K562 (cell line): ENCODE data around the gene IPO11. TPM values are rescaled to one million over a fixed set of nuclear protein-coding genes. Genes with fewer than 3 reads are reported as not detected.
A peak's percentile ranks its signal among the peaks of the same experiment; 100 is the strongest.

Experiments
- ARNT ChIP-seq, 2 experiments: fragments of 450-650 bp; IDR thresholded peaks; 2 replicates each; pipeline ENCODE4 v1.6.1; 2016; ENCODE audit warnings: mild to moderate bottlenecking in 1 of 2
- CBX8 ChIP-seq: fragments of 200-600 bp; sonication (generic); IDR thresholded peaks from 2 replicates; pipeline ENCODE4 v1.6.1; 2012; ENCODE audit warnings: borderline replicate concordance, mixed run types, low read depth, mild to moderate bottlenecking, moderate library complexity, mixed read lengths, low read length, control low read depth, inconsistent platforms; ENCODE audit not compliant: poor library complexity, severe bottlenecking; ENCODE audit errors: extremely low read depth
- CHD1 ChIP-seq: fragments of 200-600 bp; sonication (generic); IDR thresholded peaks from one replicate; pipeline ENCODE4 v1.6.1; 2012; ENCODE audit warnings: mild to moderate bottlenecking, moderate library complexity, low read length, inconsistent platforms
- CREM ChIP-seq: IDR thresholded peaks from 2 replicates; pipeline ENCODE4 v1.6.1; 2014; ENCODE audit warnings: antibody characterized with exemption, low read depth
- CTBP1 ChIP-seq: fragments of 450-650 bp; IDR thresholded peaks from 2 replicates; pipeline ENCODE4 v1.6.1; 2016; ENCODE audit warnings: borderline replicate concordance
- CUX1 ChIP-seq: fragments of 200-800 bp; sonication (Bioruptor generic); IDR thresholded peaks from 2 replicates; pipeline ENCODE4 v1.6.1; 2016; ENCODE audit warnings: missing genetic modification characterization, missing compliant biosample characterization
- E2F3 ChIP-seq: fragments of 250-450 bp; sonication (Bioruptor Pico); IDR thresholded peaks from 2 replicates; pipeline ENCODE4 v1.4.0; 2020; ENCODE audit warnings: mild to moderate bottlenecking
- ETV1 ChIP-seq: fragments of 450-650 bp; conservative IDR thresholded peaks from 2 replicates; pipeline ENCODE4 v1.6.1; 2016; ENCODE audit warnings: missing genetic modification characterization, control low read depth, low read depth, missing compliant biosample characterization
- KAT8 ChIP-seq: fragments of 450-650 bp; IDR thresholded peaks from 2 replicates; pipeline ENCODE4 v1.6.1; 2016; ENCODE audit warnings: low read depth, mild to moderate bottlenecking
- SMAD1 ChIP-seq: fragments of 150-350 bp; IDR thresholded peaks from 2 replicates; pipeline ENCODE4 v1.6.1; 2014; ENCODE audit warnings: low read length, low read depth; ENCODE audit not compliant: partially characterized antibody
- SMAD3 ChIP-seq: fragments of 450-650 bp; formaldehyde crosslinking; conservative IDR thresholded peaks from 2 replicates; pipeline ENCODE4 v1.4.0; 2020; ENCODE audit warnings: mild to moderate bottlenecking
- SMARCE1 ChIP-seq: fragments of 450-650 bp; IDR thresholded peaks from 2 replicates; pipeline ENCODE4 v1.7.1; 2016; ENCODE audit warnings: mild to moderate bottlenecking
- SRSF1 ChIP-seq: fragments of 200-400 bp; formaldehyde crosslinking; IDR thresholded peaks from 2 replicates; pipeline ENCODE4 v1.6.1; 2017; ENCODE audit warnings: mild to moderate bottlenecking, low read depth, low read length, moderate library complexity
- STAT5A ChIP-seq: IDR thresholded peaks from 2 replicates; pipeline ENCODE4 v1.6.1; 2012; ENCODE audit warnings: low read length, inconsistent platforms, borderline replicate concordance
- TBL1XR1 ChIP-seq, 2 experiments: IDR thresholded peaks; 2 replicates each; pipeline ENCODE4 v1.6.1; 2012; ENCODE audit warnings: improper control_type of control experiment in 2 of 2, low read length in 2 of 2, mild to moderate bottlenecking in 1 of 2
- ZBED1 ChIP-seq: IDR thresholded peaks from 2 replicates; pipeline ENCODE4 v1.6.1; 2014
- ZNF224 ChIP-seq: sonication (generic); formaldehyde crosslinking; IDR thresholded peaks from 2 replicates; pipeline ENCODE4 v1.8.0; 2022; ENCODE audit warnings: mild to moderate bottlenecking, missing genetic modification reagents
- ZNF384 ChIP-seq: IDR thresholded peaks from 2 replicates; pipeline ENCODE4 v1.6.1; 2012; ENCODE audit warnings: low read depth, low read length, improper control_type of control experiment
- ZNF583 ChIP-seq: fragments of 250-450 bp; sonication (Bioruptor Pico); IDR thresholded peaks from 2 replicates; pipeline ENCODE4 v1.4.0; 2020
- polyA plus RNA-seq, 8 experiments: library from polyadenylated mRNA; depleted of rRNA in 4 of 8; stranded (reverse) in 5 of 8; unstranded in 3 of 8; fragments of >200 nt; fragmentation: Nextera tagmentation in 2 of 8; fragmentation: Illumina TruSeq in 1 of 8; extraction: Ambion mirVana in 2 of 8; extraction: Trizol in 1 of 8; gene quantifications; 2 replicates each; pipeline versions ENCODE4 v1.2.1 to v1.2.3, GENCODE V29; 2011 to 2014; ENCODE audit warnings: inconsistent platforms in 1 of 8, missing spikeins in 1 of 8
- total RNA-seq, 7 experiments: library from RNA; depleted of rRNA in 6 of 7; stranded (reverse); fragments of >200 nt in 6 of 7; fragmentation: Illumina TruSeq in 2 of 7; extraction: Trizol in 2 of 7; gene quantifications; 2 replicates each; pipeline versions ENCODE4 v1.2.1 to v1.2.3, GENCODE V29; 2011 to 2021; ENCODE audit warnings: low replicate concordance in 1 of 7
- TF ChIP-seq, protein P1 (sequence below), 2 experiments: IDR thresholded peaks in 1 of 2; conservative IDR thresholded peaks in 1 of 2; 2 replicates each; pipeline ENCODE4 v1.6.1; 2016; ENCODE audit warnings: low read depth in 2 of 2, mild to moderate bottlenecking in 1 of 2, missing compliant biosample characterization in 1 of 2, missing genetic modification characterization in 1 of 2, moderate library complexity in 1 of 2
- TF ChIP-seq, protein P2 (sequence below): fragments of 250-450 bp; sonication (Bioruptor Pico); IDR thresholded peaks from 2 replicates; pipeline ENCODE4 v1.9.0; 2021; ENCODE audit warnings: mild to moderate bottlenecking

IPO11 gene
- total and polyA plus RNA-seq, 9 of the 15 experiments (the other 6 are each of a cell fraction or from before 2014, with no cell fraction given), result 38.7 to 96.0 (median 70.9) TPM

DNA sequence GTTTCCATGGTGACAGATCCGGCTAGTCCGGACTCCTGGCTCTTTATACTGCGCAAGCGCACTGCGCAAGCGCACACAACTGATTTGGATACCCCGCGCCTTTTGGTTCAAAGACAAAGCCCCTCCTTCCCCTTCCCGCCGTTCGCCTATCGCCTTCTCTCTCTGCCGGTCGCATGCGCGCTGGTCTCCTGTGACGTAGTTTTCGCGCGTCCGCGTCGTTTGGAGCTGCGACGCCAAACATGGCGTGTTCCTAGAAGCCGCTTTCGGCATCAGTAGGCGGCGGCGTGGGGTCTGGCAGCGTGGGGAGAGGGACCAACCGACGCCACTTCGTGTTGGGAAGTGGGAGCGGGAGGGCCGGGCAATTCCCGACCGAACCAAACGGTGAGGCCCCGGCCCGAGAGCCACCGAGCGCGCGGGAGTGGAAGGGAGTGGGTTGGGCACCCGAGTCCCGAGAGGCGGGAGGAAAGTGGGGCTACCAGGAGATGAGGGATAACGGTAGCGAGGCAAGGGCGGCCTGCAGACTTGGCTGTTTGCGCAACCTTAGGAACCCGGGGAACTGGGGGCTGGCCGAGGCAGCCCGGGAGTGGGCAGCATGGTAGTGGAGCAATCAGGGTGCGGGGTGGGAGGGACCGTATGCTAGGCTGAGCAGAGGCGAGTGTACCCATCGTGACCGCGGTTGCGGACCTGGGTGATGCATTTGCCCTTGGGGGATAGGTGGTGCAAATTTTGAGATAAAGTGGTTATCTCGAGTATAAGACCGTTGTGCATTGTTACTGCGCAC lies at the start of gene IPO11 (continued):
- TF ChIP-seq CUX1 (CRISPR knock-in tag) (no peak), STAT5A (no peak), SMARCE1 (no peak), TBL1XR1 (IDR thresholded peaks at IDR 0.05; ENCODE audit: low read length in 2 of 2) (peak; percentile 32 to 98; a peak in 2 of 4 replicates), CHD1 (no peak), ZNF224 (CRISPR knock-in tag) (no peak), KAT8 (no peak), CBX8 (no peak), SRSF1 (0 out of 2 replicates have a peak, but pooled peaks have one; percentile 80), CTBP1 (peak; percentile 65; the same call in 1 of the 2 replicates), ETV1 (tag) (no peak), ZBED1 (no peak), ZNF384 (peak; percentile 43; the same call in 1 of the 2 replicates), SMAD3 (0 out of 2 replicates have a peak, but pooled peaks have one; percentile 44), SMAD1 (peak; percentile 57), ZNF583 (CRISPR knock-in tag) (no peak), CREM (peak; percentile 100), E2F3 (peak; percentile 62; the same call in 1 of the 2 replicates), ARNT (IDR thresholded peaks at IDR 0.05) (peak in 1 of 2 experiments; percentile 79; a peak in 1 of 4 replicates)
- TF ChIP-seq, protein P1, sequence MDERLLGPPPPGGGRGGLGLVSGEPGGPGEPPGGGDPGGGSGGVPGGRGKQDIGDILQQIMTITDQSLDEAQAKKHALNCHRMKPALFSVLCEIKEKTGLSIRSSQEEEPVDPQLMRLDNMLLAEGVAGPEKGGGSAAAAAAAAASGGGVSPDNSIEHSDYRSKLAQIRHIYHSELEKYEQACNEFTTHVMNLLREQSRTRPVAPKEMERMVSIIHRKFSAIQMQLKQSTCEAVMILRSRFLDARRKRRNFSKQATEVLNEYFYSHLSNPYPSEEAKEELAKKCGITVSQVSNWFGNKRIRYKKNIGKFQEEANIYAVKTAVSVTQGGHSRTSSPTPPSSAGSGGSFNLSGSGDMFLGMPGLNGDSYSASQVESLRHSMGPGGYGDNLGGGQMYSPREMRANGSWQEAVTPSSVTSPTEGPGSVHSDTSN (CRISPR knock-in tag; IDR thresholded peaks at IDR 0.05; ENCODE audit: low read depth), result no peak
- TF ChIP-seq, protein P1 (tag; conservative IDR thresholded peaks at IDR 0.05; ENCODE audit: low read depth), result no peak
- TF ChIP-seq, protein P2, sequence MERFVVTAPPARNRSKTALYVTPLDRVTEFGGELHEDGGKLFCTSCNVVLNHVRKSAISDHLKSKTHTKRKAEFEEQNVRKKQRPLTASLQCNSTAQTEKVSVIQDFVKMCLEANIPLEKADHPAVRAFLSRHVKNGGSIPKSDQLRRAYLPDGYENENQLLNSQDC (CRISPR knock-in tag), result no peak
